Activated naive CD8-positive, alpha-beta T cell (primary cell): ENCODE data around the gene LGR4.

Experiments
- H3K27ac Mint-ChIP-seq: one replicate; pipeline ENCODE4 v1.8.0; 2021; ENCODE audit warnings: mixed read lengths
- H3K27me3 Mint-ChIP-seq: one replicate; pipeline ENCODE4 v1.8.0; 2021; ENCODE audit warnings: mixed read lengths
- H3K36me3 Mint-ChIP-seq: one replicate; pipeline ENCODE4 v1.8.0; 2021; ENCODE audit warnings: mixed read lengths
- H3K4me1 Mint-ChIP-seq: one replicate; pipeline ENCODE4 v1.8.0; 2021; ENCODE audit warnings: low read depth, mixed read lengths
- H3K4me3 Mint-ChIP-seq: one replicate; pipeline ENCODE4 v1.8.0; 2021; ENCODE audit warnings: mild to moderate bottlenecking, mixed read lengths
- H3K9me3 Mint-ChIP-seq: one replicate; pipeline ENCODE4 v1.8.0; 2021; ENCODE audit warnings: low read depth, mixed read lengths

Gene LGR4

GRCh38 chr11:27470166-27470565, 2.4 kb downstream of the LGR4 start:
- H3K36me3 Mint-ChIP-seq: no peaks in the 10 kb centered on the region
- H3K27me3 Mint-ChIP-seq: peaks cover 14% of the 10 kb centered on the region
- no peaks in the 10 kb centered on the region for H3K9me3 Mint-ChIP-seq
- peak overlapping the region; percentile 86 for H3K4me3 Mint-ChIP-seq
- H3K27ac Mint-ChIP-seq: no peak overlapping the region
- H3K4me1 Mint-ChIP-seq: peaks cover 20% of the 10 kb centered on the region

- Mint-ChIP-seq H3K36me3 (no peaks in the 10 kb centered on the region), H3K9me3 (no peaks in the 10 kb centered on the region), H3K4me1 (peaks cover 20% of the 10 kb centered on the region), H3K27ac (no peak overlapping the region), H3K4me3 (no peak overlapping the region), H3K27me3 (peaks cover 14% of the 10 kb centered on the region)
Measured at GRCh38 chr11:27468995-27469695, 3.4 kb downstream of the LGR4 start.

GRCh38 chr11:27468209-27468994, 4.2 kb downstream of the LGR4 start:
- H3K9me3 Mint-ChIP-seq: no peaks in the 10 kb centered on the region
- peaks cover 19% of the 10 kb centered on the region for H3K4me1 Mint-ChIP-seq
- no peaks in the 10 kb centered on the region for H3K36me3 Mint-ChIP-seq
- no peak overlapping the region for H3K4me3 Mint-ChIP-seq
- peaks cover 14% of the 10 kb centered on the region for H3K27me3 Mint-ChIP-seq
- H3K27ac Mint-ChIP-seq: no peak overlapping the region

- no peak overlapping the region for H3K27ac Mint-ChIP-seq
- no peaks in the 10 kb centered on the region for H3K36me3 Mint-ChIP-seq
- H3K27me3 Mint-ChIP-seq: peaks cover 18% of the 10 kb centered on the region
- H3K4me1 Mint-ChIP-seq: peaks cover 11% of the 10 kb centered on the region
- H3K9me3 Mint-ChIP-seq: no peaks in the 10 kb centered on the region
- H3K4me3 Mint-ChIP-seq: no peak overlapping the region
Measured at GRCh38 chr11:27467181-27467913, 5.2 kb downstream of the LGR4 start.

GRCh38 chr11:27466363-27466762, 6.2 kb downstream of the LGR4 start:
- no peaks in the 10 kb centered on the region for H3K36me3 Mint-ChIP-seq

GRCh38 chr11:27465629-27466028, 7.0 kb downstream of the LGR4 start:
- peaks cover 16% of the 10 kb centered on the region for H3K27me3 Mint-ChIP-seq
- H3K27ac Mint-ChIP-seq: no peak overlapping the region
- H3K36me3 Mint-ChIP-seq: no peaks in the 10 kb centered on the region
- H3K4me3 Mint-ChIP-seq: no peak overlapping the region
- no peaks in the 10 kb centered on the region for H3K9me3 Mint-ChIP-seq
- H3K4me1 Mint-ChIP-seq: peaks cover 1% of the 10 kb centered on the region

More at GRCh38 chr11:27466363-27466762, 6.2 kb downstream of the LGR4 start:
- H3K27me3 Mint-ChIP-seq: peaks cover 19% of the 10 kb centered on the region
- no peak overlapping the region for H3K4me3 Mint-ChIP-seq
- no peaks in the 10 kb centered on the region for H3K9me3 Mint-ChIP-seq
- no peak overlapping the region for H3K27ac Mint-ChIP-seq
- H3K4me1 Mint-ChIP-seq: peaks cover 8% of the 10 kb centered on the region

- H3K9me3 Mint-ChIP-seq: no peaks in the 10 kb centered on the region
- H3K27ac Mint-ChIP-seq: no peak overlapping the region
- no peak overlapping the region for H3K4me3 Mint-ChIP-seq
- no peaks in the 10 kb centered on the region for H3K4me1 Mint-ChIP-seq
- H3K27me3 Mint-ChIP-seq: peaks cover 19% of the 10 kb centered on the region
- no peaks in the 10 kb centered on the region for H3K36me3 Mint-ChIP-seq
Measured at GRCh38 chr11:27464909-27465308, 7.7 kb downstream of the LGR4 start.

GRCh38 chr11:27464289-27464696, 8.3 kb downstream of the LGR4 start:
- peaks cover 19% of the 10 kb centered on the region for H3K27me3 Mint-ChIP-seq
- H3K9me3 Mint-ChIP-seq: no peaks in the 10 kb centered on the region
- H3K4me1 Mint-ChIP-seq: no peaks in the 10 kb centered on the region
- no peaks in the 10 kb centered on the region for H3K36me3 Mint-ChIP-seq
- no peak overlapping the region for H3K27ac Mint-ChIP-seq
- H3K4me3 Mint-ChIP-seq: no peak overlapping the region

GRCh38 chr11:27462543-27462942, 10.0 kb downstream of the LGR4 start:
- no peaks in the 10 kb centered on the region for H3K9me3 Mint-ChIP-seq

GRCh38 chr11:27460158-27460978, 12.2 kb downstream of the LGR4 start:
- no peak overlapping the region for H3K4me3 Mint-ChIP-seq
- H3K27me3 Mint-ChIP-seq: peaks cover 9% of the 10 kb centered on the region
- H3K27ac Mint-ChIP-seq: no peak overlapping the region

More at GRCh38 chr11:27462543-27462942, 10.0 kb downstream of the LGR4 start:
- Mint-ChIP-seq H3K36me3 (no peaks in the 10 kb centered on the region), H3K4me3 (no peak overlapping the region), H3K4me1 (no peaks in the 10 kb centered on the region), H3K27me3 (peaks cover 13% of the 10 kb centered on the region), H3K27ac (no peak overlapping the region)

GRCh38 chr11:27459191-27459590, 13.4 kb downstream of the LGR4 start:
- H3K27ac Mint-ChIP-seq: no peak overlapping the region
- no peaks in the 10 kb centered on the region for H3K9me3 Mint-ChIP-seq
- peaks cover 10% of the 10 kb centered on the region for H3K27me3 Mint-ChIP-seq
- no peaks in the 10 kb centered on the region for H3K4me1 Mint-ChIP-seq
- H3K4me3 Mint-ChIP-seq: no peak overlapping the region
- H3K36me3 Mint-ChIP-seq: no peaks in the 10 kb centered on the region

More at GRCh38 chr11:27460158-27460978, 12.2 kb downstream of the LGR4 start:
- no peaks in the 10 kb centered on the region for H3K4me1 Mint-ChIP-seq
- no peaks in the 10 kb centered on the region for H3K36me3 Mint-ChIP-seq
- no peaks in the 10 kb centered on the region for H3K9me3 Mint-ChIP-seq

GRCh38 chr11:27458182-27458581, 14.4 kb downstream of the LGR4 start:
- peaks cover 10% of the 10 kb centered on the region for H3K27me3 Mint-ChIP-seq
- H3K27ac Mint-ChIP-seq: no peak overlapping the region
- H3K4me3 Mint-ChIP-seq: no peak overlapping the region
- no peaks in the 10 kb centered on the region for H3K9me3 Mint-ChIP-seq
- no peaks in the 10 kb centered on the region for H3K36me3 Mint-ChIP-seq
- no peaks in the 10 kb centered on the region for H3K4me1 Mint-ChIP-seq

- Mint-ChIP-seq H3K36me3 (no peaks in the 10 kb centered on the region), H3K4me3 (no peak overlapping the region), H3K4me1 (no peaks in the 10 kb centered on the region), H3K27me3 (peaks cover 4% of the 10 kb centered on the region), H3K27ac (no peak overlapping the region), H3K9me3 (no peaks in the 10 kb centered on the region)
Measured at GRCh38 chr11:27456795-27457329, 15.7 kb downstream of the LGR4 start.

- peaks cover 4% of the 10 kb centered on the region for H3K27me3 Mint-ChIP-seq
- no peaks in the 10 kb centered on the region for H3K4me1 Mint-ChIP-seq
- no peak overlapping the region for H3K27ac Mint-ChIP-seq
- no peaks in the 10 kb centered on the region for H3K9me3 Mint-ChIP-seq
- H3K36me3 Mint-ChIP-seq: no peaks in the 10 kb centered on the region
- no peak overlapping the region for H3K4me3 Mint-ChIP-seq
Measured at GRCh38 chr11:27456140-27456794, 16.3 kb downstream of the LGR4 start.
